B cell (primary cell): ENCODE results near the gene MLLT6. TPM values are rescaled to one million over a fixed set of nuclear protein-coding genes. Genes with fewer than 3 reads are reported as not detected.

Source experiments
- ATAC-seq: fragments of 200-7000 bp; cut with Tn5 transposase; one replicate; pipeline ENCODE4 v1.10.0; 2021; ENCODE audit warnings: low read depth, mild to moderate bottlenecking, moderate number of reproducible peaks, moderate library complexity
- CTCF ChIA-PET: fragments of 350-600 bp; sonication (Branson Sonifier 250); formaldehyde crosslinking; loops from one replicate; lab custom pipeline; 2021; ENCODE audit warnings: antibody characterized with exemption, inconsistent platforms; lab: Charles Lee
- POLR2A ChIA-PET: fragments of 350-600 bp; sonication (Branson Sonifier 250); formaldehyde crosslinking; loops from one replicate; lab custom pipeline; 2021; ENCODE audit warnings: antibody characterized with exemption; lab: Charles Lee
- DNase-seq: peaks from one replicate; pipeline ENCODE4 v3.0.0; 2013
- H2AFZ ChIP-seq: 2 replicates; pipeline ENCODE4 v1.6.1; 2012; ENCODE audit warnings: mild to moderate bottlenecking, low read depth, low read length; ENCODE audit not compliant: insufficient read depth, poor library complexity, severe bottlenecking
- H3K27ac ChIP-seq, 2 donors: 1 replicate in 1 of 2; 2 replicates in 1 of 2; pipeline ENCODE4 v1.5.1; 2012 to 2013; ENCODE audit warnings: low read length in 2 of 2, mild to moderate bottlenecking in 2 of 2, moderate library complexity in 1 of 2
- H3K27me3 ChIP-seq, 4 experiments: fragments of 200-600 bp in 1 of 4; sonication (generic) in 1 of 4; replicated peaks in 1 of 4; 1 replicate in 2 of 4; 2 replicates in 2 of 4; pipeline versions ENCODE4 v1.6.1 to v1.7.0; 2013 to 2016; ENCODE audit warnings: low read length in 3 of 4, mild to moderate bottlenecking in 2 of 4, mixed read lengths in 1 of 4, moderate library complexity in 1 of 4; ENCODE audit not compliant: insufficient read depth in 4 of 4, control insufficient read depth in 3 of 4; ENCODE audit errors: control extremely low read depth in 1 of 4
- H3K36me3 ChIP-seq, 2 experiments: replicated peaks in 1 of 2; 1 replicate in 1 of 2; 2 replicates in 1 of 2; pipeline versions ENCODE4 v1.6.1 to v1.7.1; 2013; ENCODE audit warnings: low read length in 1 of 2; ENCODE audit not compliant: insufficient read depth in 2 of 2, control insufficient read depth in 1 of 2; ENCODE audit errors: control extremely low read depth in 1 of 2, extremely low read depth in 1 of 2
- H3K4me1 ChIP-seq, 2 donors: fragments of 200-600 bp in 1 of 2; sonication (generic) in 1 of 2; 1 replicate in 1 of 2; 2 replicates in 1 of 2; pipeline versions ENCODE4 v1.5.1 to v1.6.1; 2013 to 2017; ENCODE audit warnings: low read length in 2 of 2; ENCODE audit not compliant: control insufficient read depth in 2 of 2, insufficient read depth in 2 of 2
- H3K4me2 ChIP-seq: replicated peaks from 2 replicates; pipeline ENCODE3; 2012; ENCODE audit warnings: mild to moderate bottlenecking, low read depth, low read length; ENCODE audit not compliant: poor library complexity, severe bottlenecking
- H3K4me3 ChIP-seq, 5 experiments: fragments of 200-600 bp in 1 of 5; sonication (generic) in 1 of 5; 1 replicate in 3 of 5; 2 replicates in 2 of 5; pipeline versions ENCODE4 v1.5.1 to v1.7.0; 2011 to 2016; ENCODE audit warnings: low read length in 4 of 5, mild to moderate bottlenecking in 4 of 5, low read depth in 2 of 5, control low read depth in 1 of 5, moderate library complexity in 1 of 5; ENCODE audit not compliant: insufficient read depth in 1 of 5; ENCODE audit errors: control extremely low read depth in 1 of 5, extremely low read depth in 1 of 5
- H3K79me2 ChIP-seq: fragments of 200-600 bp; sonication (generic); one replicate; pipeline ENCODE4 v1.6.0; 2016; ENCODE audit warnings: low read length; ENCODE audit not compliant: control insufficient read depth, insufficient read depth
- H3K9ac ChIP-seq: fragments of 200-600 bp; sonication (generic); 2 replicates; pipeline ENCODE4 v1.6.1; 2017; ENCODE audit warnings: mild to moderate bottlenecking, low read length, moderate library complexity
- H3K9me3 ChIP-seq, 3 donors: one replicate each; pipeline versions ENCODE4 v1.6.1 to v1.7.1; 2013; ENCODE audit warnings: low read length in 2 of 3; ENCODE audit not compliant: control insufficient read depth in 2 of 3, insufficient read depth in 1 of 3; ENCODE audit errors: control extremely low read depth in 1 of 3
- H4K20me1 ChIP-seq: 2 replicates; pipeline ENCODE4 v1.6.0; 2012; ENCODE audit warnings: mild to moderate bottlenecking, low read length; ENCODE audit not compliant: insufficient read depth, control insufficient read depth, poor library complexity, severe bottlenecking
- H3K27ac Mint-ChIP-seq: one replicate; pipeline ENCODE4 v1.8.0; 2021; ENCODE audit warnings: mixed read lengths
- H3K27me3 Mint-ChIP-seq: one replicate; pipeline ENCODE4 v1.8.0; 2021; ENCODE audit warnings: mixed read lengths
- H3K4me1 Mint-ChIP-seq: one replicate; pipeline ENCODE4 v1.8.0; 2021; ENCODE audit warnings: mixed read lengths
- H3K4me3 Mint-ChIP-seq: one replicate; pipeline ENCODE4 v1.8.0; 2021; ENCODE audit warnings: mixed read lengths
- H3K9me3 Mint-ChIP-seq: one replicate; pipeline ENCODE4 v1.8.0; 2022; ENCODE audit warnings: mixed read lengths; ENCODE audit not compliant: insufficient read depth
- EZH2 ChIP-seq: IDR thresholded peaks from 2 replicates; pipeline ENCODE4 v1.6.1; 2012; ENCODE audit warnings: borderline replicate concordance, low read depth, mild to moderate bottlenecking, moderate library complexity, low read length; ENCODE audit not compliant: insufficient read depth, poor library complexity, severe bottlenecking
- whole genome bisulfite sequencing: methylation state at CpG from one replicate; pipeline ENCODE4 v1.1.5; 2013; ENCODE audit warnings: missing lambda C conversion rate; ENCODE audit not compliant: insufficient coverage; 5-methylcytosine and 5-hydroxymethylcytosine counted together
- intact Hi-C: fragments of 100-400 bp; cut with micrococcal nuclease; formaldehyde crosslinking; loops from one replicate; pipeline ENCODE4 v1.10.0; 2022
- polyA plus RNA-seq: library from polyadenylated mRNA; depleted of rRNA; stranded (reverse); fragments of >200 nt; gene quantifications from 2 replicates; pipeline ENCODE4 v1.2.3, GENCODE V29; 2012
- total RNA-seq, 2 donors: library from RNA; stranded (reverse); fragments of 120-200 nt in 1 of 2; gene quantifications; 1 replicate in 1 of 2; 2 replicates in 1 of 2; pipeline versions ENCODE4 v1.2.3 to v1.2.4, GENCODE V29; 2013 to 2022
- TF ChIP-seq, protein P1 (sequence below): fragments of 200-600 bp; IDR thresholded peaks from one replicate; pipeline ENCODE4 v1.8.0; 2022; ENCODE audit warnings: antibody characterized with exemption, mild to moderate bottlenecking

MLLT6 gene
- total and polyA plus RNA-seq, 2 donors (not counting 1 experiment from before 2014, with no cell fraction given) = 165 to 288 TPM

DNA sequence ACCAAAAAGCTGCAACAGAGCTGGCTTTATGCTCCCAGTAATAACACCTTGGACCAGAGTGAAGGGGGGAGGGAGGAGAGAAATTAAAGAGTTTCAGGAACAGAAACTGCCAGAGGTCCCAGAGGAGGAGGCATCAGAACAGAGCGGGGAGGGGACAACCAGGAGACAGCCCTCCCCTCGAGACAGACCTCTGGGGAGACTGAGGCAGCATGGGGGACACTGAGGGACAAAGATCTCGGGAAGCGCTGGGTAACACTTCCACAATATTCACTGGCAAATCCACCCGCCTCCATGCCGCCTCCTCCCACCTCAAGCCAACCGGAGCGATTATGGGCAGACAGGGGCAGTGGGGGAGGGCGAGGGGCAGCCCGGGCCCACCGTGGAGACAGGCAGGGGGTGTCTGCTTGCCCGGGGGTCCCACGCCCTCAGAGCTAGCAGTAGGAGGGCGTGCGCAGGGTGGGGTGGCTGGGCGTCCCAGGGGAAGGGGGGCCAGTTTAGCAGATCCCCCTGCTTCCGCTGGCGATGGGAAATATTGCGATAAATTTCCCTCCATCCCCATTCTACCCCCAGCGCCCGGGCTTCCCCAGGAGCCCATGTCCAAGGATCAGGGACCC lies 41.9 kb downstream of the MLLT6 start:
- H3K27me3 Mint-ChIP-seq = peaks cover 33% of the 10 kb centered on the region
- peak overlapping the region; percentile 82 for H3K27ac Mint-ChIP-seq
- Histone ChIP-seq H4K20me1 (peaks cover 13% of the 10 kb centered on the region), H3K27ac (no peak overlapping the region), H3K79me2 (peaks cover 4% of the 10 kb centered on the region), H3K9me3 (peaks cover 0 to 9% (median 0%) of the 10 kb centered on the region in 3 donors), H2AFZ (peak overlapping the region; percentile 53), H3K4me1 (peaks cover 58 to 65% of the 10 kb centered on the region in 2 donors), H3K9ac (peak overlapping the region; percentile 66), H3K36me3 (no peaks in the 10 kb centered on the region), H3K4me2 (peak overlapping the region; percentile 79), H3K4me3 (peak overlapping the region in 4 of 5 experiments; percentile 41 to 65 (median 54)), H3K27me3 (peaks cover 0 to 50% (median 25%) of the 10 kb centered on the region in 4 experiments)
- peak overlapping the region; percentile 92 for H3K4me3 Mint-ChIP-seq
- POLR2A ChIA-PET = interaction anchor here (0.6 to 1.6 kb wide), 2 partner anchors 16 to 47 kb away, joined by 5 to 7 read pairs; partner anchors contain the start of gene CISD3
- peaks cover 43% of the 10 kb centered on the region for H3K4me1 Mint-ChIP-seq
- ATAC-seq = peak; percentile 63
- TF ChIP-seq EZH2 = no peak
- TF ChIP-seq, protein P1, sequence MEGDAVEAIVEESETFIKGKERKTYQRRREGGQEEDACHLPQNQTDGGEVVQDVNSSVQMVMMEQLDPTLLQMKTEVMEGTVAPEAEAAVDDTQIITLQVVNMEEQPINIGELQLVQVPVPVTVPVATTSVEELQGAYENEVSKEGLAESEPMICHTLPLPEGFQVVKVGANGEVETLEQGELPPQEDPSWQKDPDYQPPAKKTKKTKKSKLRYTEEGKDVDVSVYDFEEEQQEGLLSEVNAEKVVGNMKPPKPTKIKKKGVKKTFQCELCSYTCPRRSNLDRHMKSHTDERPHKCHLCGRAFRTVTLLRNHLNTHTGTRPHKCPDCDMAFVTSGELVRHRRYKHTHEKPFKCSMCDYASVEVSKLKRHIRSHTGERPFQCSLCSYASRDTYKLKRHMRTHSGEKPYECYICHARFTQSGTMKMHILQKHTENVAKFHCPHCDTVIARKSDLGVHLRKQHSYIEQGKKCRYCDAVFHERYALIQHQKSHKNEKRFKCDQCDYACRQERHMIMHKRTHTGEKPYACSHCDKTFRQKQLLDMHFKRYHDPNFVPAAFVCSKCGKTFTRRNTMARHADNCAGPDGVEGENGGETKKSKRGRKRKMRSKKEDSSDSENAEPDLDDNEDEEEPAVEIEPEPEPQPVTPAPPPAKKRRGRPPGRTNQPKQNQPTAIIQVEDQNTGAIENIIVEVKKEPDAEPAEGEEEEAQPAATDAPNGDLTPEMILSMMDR = no peak
- peak; percentile 74 for DNase-seq
- H3K9me3 Mint-ChIP-seq = no peaks in the 10 kb centered on the region
- 0% methylated on average over 2 of the region's 21 CpGs for WGBS
- CTCF ChIA-PET = interaction anchor here (0.8 to 1.1 kb wide), 3 partner anchors 10 to 70 kb away, joined by 3 to 4 read pairs (median 4); no protein-coding TSS in a partner anchor
- intact Hi-C loops = loop anchor here (1.0 kb wide), 1 partner anchor 73 kb away; the partner anchor contains the start of gene EPOP
